ENCODE results near the gene BAIAP2L1. TPM values are rescaled to one million over a fixed set of nuclear protein-coding genes. Genes with fewer than 3 reads are reported as not detected.

BAIAP2L1 gene
- total RNA-seq, 1 experiment from 2014 or later: 63.8 TPM

DNA sequence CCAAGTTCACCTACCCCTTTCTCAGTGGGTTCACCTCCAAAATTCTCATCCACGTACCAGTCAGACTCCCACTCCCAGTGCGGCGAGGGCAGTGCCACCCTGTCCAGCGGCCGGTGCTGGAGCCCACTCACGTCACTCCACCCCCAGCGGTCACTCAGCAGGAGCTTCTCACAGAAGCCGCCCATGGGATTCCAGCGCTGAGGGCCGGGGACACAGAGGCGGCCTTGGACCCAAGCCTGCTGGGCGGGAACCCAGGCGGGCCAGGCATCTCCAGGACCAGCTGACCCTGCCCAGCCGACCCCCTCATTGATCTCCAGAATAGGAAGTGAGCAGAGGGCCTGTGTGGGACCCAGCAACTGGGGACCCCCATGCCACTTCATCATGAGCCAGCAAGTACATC is 156.0 kb downstream of the BAIAP2L1 start:
- no peak overlapping the region for H3K27ac Mint-ChIP-seq (ENCODE audit: unreplicated experiment)
- H3K4me3 Mint-ChIP-seq (ENCODE audit: low read depth, unreplicated experiment): no peak overlapping the region
- BruUV-seq (replicated peaks): no TSS peak
- CTCF ChIA-PET: no interaction called here
- DNase-seq: no peak
- no peaks in the 10 kb centered on the region for H3K36me3 Mint-ChIP-seq (ENCODE audit: insufficient read depth, unreplicated experiment)
- H3K9me3 Mint-ChIP-seq (ENCODE audit: low read depth, unreplicated experiment): no peaks in the 10 kb centered on the region
- TF ChIP-seq, protein P1, sequence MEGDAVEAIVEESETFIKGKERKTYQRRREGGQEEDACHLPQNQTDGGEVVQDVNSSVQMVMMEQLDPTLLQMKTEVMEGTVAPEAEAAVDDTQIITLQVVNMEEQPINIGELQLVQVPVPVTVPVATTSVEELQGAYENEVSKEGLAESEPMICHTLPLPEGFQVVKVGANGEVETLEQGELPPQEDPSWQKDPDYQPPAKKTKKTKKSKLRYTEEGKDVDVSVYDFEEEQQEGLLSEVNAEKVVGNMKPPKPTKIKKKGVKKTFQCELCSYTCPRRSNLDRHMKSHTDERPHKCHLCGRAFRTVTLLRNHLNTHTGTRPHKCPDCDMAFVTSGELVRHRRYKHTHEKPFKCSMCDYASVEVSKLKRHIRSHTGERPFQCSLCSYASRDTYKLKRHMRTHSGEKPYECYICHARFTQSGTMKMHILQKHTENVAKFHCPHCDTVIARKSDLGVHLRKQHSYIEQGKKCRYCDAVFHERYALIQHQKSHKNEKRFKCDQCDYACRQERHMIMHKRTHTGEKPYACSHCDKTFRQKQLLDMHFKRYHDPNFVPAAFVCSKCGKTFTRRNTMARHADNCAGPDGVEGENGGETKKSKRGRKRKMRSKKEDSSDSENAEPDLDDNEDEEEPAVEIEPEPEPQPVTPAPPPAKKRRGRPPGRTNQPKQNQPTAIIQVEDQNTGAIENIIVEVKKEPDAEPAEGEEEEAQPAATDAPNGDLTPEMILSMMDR (IDR thresholded peaks at IDR 0.05; ENCODE audit: unreplicated experiment): no peak
- H3K27me3 Mint-ChIP-seq (ENCODE audit: unreplicated experiment): no peaks in the 10 kb centered on the region
- intact Hi-C loops (cut with micrococcal nuclease; ENCODE audit: unreplicated experiment): no loop called here
- peaks cover 8% of the 10 kb centered on the region for H3K4me1 Mint-ChIP-seq (ENCODE audit: low read depth, unreplicated experiment)

DNA sequence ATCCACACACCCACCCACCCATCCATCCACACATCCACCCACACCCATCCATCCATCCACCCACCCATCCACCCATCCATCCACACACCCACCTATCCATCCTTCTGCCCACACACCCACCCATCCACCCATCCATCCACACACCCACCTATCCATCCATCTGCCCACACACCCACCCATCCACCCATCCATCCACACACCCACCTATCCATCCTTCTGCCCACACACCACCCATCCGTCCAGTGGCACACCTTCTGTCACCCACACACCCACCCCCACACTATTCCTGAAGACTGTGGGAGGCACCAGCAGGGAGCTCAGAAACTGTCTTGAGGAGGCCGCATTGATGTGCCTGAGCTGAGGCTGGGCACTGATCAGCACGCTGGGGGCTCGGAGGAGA is 158.0 kb downstream of the BAIAP2L1 start:
- Mint-ChIP-seq H3K27me3 (ENCODE audit: unreplicated experiment) (no peaks in the 10 kb centered on the region), H3K4me3 (ENCODE audit: low read depth, unreplicated experiment) (no peak overlapping the region), H3K27ac (ENCODE audit: unreplicated experiment) (no peak overlapping the region), H3K36me3 (ENCODE audit: insufficient read depth, unreplicated experiment) (no peaks in the 10 kb centered on the region), H3K4me1 (ENCODE audit: low read depth, unreplicated experiment) (no peaks in the 10 kb centered on the region), H3K9me3 (ENCODE audit: low read depth, unreplicated experiment) (no peaks in the 10 kb centered on the region)
- TF ChIP-seq, protein P1 (IDR thresholded peaks at IDR 0.05; ENCODE audit: unreplicated experiment): no peak
- DNase-seq: no peak
- CTCF ChIA-PET: interaction anchor here (0.6 kb wide), 1 partner anchor 419 kb away, joined by 4 read pairs; no protein-coding TSS in a partner anchor
- intact Hi-C loops (cut with micrococcal nuclease; ENCODE audit: unreplicated experiment): no loop called here
- no TSS peak for BruUV-seq (replicated peaks)

DNA sequence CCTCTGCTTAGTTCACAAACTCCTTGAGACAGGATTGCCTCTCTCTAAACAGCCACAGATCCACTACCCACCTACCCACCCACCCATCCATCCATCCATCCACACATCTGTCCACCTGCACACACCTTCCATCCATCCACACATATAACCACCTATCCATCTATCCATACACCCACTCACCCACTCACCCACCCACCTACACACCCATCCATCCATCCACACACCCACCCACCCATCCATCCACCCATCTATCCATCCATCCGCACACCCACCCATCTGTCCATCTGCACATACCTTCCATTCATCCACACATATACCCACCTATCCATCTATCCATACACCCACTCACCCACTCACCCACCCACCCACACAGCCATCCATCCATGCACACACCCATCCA is 158.5 kb downstream of the BAIAP2L1 start:
- no peak for DNase-seq
- Mint-ChIP-seq H3K9me3 (ENCODE audit: low read depth, unreplicated experiment) (no peaks in the 10 kb centered on the region), H3K4me1 (ENCODE audit: low read depth, unreplicated experiment) (no peaks in the 10 kb centered on the region), H3K27me3 (ENCODE audit: unreplicated experiment) (no peaks in the 10 kb centered on the region), H3K4me3 (ENCODE audit: low read depth, unreplicated experiment) (no peak overlapping the region), H3K36me3 (ENCODE audit: insufficient read depth, unreplicated experiment) (no peaks in the 10 kb centered on the region), H3K27ac (ENCODE audit: unreplicated experiment) (no peak overlapping the region)
- CTCF ChIA-PET: no interaction called here
- no TSS peak for BruUV-seq (replicated peaks)
- TF ChIP-seq, protein P1 (IDR thresholded peaks at IDR 0.05; ENCODE audit: unreplicated experiment): no peak
- intact Hi-C loops (cut with micrococcal nuclease; ENCODE audit: unreplicated experiment): no loop called here

DNA sequence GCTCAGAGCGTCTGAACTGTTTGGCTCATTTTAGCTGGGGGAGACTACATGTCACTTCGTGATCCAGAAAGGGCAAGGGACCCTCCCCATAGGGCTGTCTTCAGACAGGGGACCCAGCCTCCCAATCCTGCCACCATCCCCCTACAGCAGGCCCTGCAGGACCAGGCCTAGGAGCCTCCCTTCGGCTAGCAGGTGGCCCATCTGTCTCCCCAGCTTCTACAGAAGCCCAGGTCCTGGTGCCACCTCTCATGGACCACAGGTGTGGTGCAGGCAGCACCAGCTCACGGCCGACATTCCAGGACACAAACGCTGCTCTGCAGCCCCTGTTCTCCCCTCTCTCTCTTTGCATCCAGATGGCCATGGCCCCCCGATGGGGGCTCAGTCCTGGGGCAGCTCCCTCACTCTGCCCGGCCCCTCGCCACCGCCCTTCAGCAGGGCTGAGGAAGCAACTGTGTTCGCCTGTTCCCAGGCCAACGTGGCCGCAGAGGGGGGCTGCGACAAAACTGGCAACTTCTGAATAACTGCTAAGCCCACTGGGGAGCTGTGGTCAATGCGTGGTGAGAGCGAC is 159.1 kb downstream of the BAIAP2L1 start:
- DNase-seq: no peak
- intact Hi-C loops (cut with micrococcal nuclease; ENCODE audit: unreplicated experiment): no loop called here
- BruUV-seq (replicated peaks): no TSS peak
- Mint-ChIP-seq H3K36me3 (ENCODE audit: insufficient read depth, unreplicated experiment) (no peaks in the 10 kb centered on the region), H3K27ac (ENCODE audit: unreplicated experiment) (no peak overlapping the region), H3K9me3 (ENCODE audit: low read depth, unreplicated experiment) (no peaks in the 10 kb centered on the region), H3K27me3 (ENCODE audit: unreplicated experiment) (no peaks in the 10 kb centered on the region), H3K4me1 (ENCODE audit: low read depth, unreplicated experiment) (no peaks in the 10 kb centered on the region), H3K4me3 (ENCODE audit: low read depth, unreplicated experiment) (no peak overlapping the region)
- TF ChIP-seq, protein P1 (IDR thresholded peaks at IDR 0.05; ENCODE audit: unreplicated experiment): no peak
- CTCF ChIA-PET: no interaction called here

Other genes with a start within 250 kb of the BAIAP2L1 start
- 1.7 and 1.8 TPM in 2 replicates for gene BHLHA15, start 189.7 kb downstream of the BAIAP2L1 start, total RNA-seq (2022)
- 12.9 and 13.2 TPM in 2 replicates for gene TECPR1, start 148.9 kb downstream of the BAIAP2L1 start, total RNA-seq (2022)
- gene BRI3, start 119.4 kb downstream of the BAIAP2L1 start, total RNA-seq (2022): 101 and 124 TPM in 2 replicates
- gene NPTX2, start 216.2 kb upstream of the BAIAP2L1 start, total RNA-seq (2022): not detected in 2 replicates

Data from Calu3 (cell line).